ENCODE data around the gene PEX6.

GRCh38 chr6:43024436-43024835, 45.5 kb upstream of the PEX6 start:
- TF ChIP-seq HOXA7 (CRISPR knock-in tag; IDR thresholded peaks at IDR 0.05) (no peak), CTCF (IDR thresholded peaks at IDR 0.05) (no peak), EP300 (IDR thresholded peaks at IDR 0.05) (no peak), POLR2A (IDR thresholded peaks at IDR 0.05; ENCODE audit: low read length) (no peak), CBX2 (IDR thresholded peaks at IDR 0.05; ENCODE audit: borderline replicate concordance, low read depth) (no peak), MAFK (IDR thresholded peaks at IDR 0.05; ENCODE audit: partially characterized antibody) (no peak), GATA3 (IDR thresholded peaks at IDR 0.05; ENCODE audit: borderline replicate concordance) (no peak), EHMT2 (IDR thresholded peaks at IDR 0.05; ENCODE audit: low read depth) (no peak), SMC3 (IDR thresholded peaks at IDR 0.05) (no peak)
